ENCODE measurements around the gene RALB. TPM values are rescaled to one million over a fixed set of nuclear protein-coding genes. Genes with fewer than 3 reads are reported as not detected.

Gene RALB
- total and polyA plus RNA-seq, 2 of the 8 experiments (the other 6 are each of a cell fraction or from before 2014, with no cell fraction given): 12.0 to 16.6 TPM

DNA sequence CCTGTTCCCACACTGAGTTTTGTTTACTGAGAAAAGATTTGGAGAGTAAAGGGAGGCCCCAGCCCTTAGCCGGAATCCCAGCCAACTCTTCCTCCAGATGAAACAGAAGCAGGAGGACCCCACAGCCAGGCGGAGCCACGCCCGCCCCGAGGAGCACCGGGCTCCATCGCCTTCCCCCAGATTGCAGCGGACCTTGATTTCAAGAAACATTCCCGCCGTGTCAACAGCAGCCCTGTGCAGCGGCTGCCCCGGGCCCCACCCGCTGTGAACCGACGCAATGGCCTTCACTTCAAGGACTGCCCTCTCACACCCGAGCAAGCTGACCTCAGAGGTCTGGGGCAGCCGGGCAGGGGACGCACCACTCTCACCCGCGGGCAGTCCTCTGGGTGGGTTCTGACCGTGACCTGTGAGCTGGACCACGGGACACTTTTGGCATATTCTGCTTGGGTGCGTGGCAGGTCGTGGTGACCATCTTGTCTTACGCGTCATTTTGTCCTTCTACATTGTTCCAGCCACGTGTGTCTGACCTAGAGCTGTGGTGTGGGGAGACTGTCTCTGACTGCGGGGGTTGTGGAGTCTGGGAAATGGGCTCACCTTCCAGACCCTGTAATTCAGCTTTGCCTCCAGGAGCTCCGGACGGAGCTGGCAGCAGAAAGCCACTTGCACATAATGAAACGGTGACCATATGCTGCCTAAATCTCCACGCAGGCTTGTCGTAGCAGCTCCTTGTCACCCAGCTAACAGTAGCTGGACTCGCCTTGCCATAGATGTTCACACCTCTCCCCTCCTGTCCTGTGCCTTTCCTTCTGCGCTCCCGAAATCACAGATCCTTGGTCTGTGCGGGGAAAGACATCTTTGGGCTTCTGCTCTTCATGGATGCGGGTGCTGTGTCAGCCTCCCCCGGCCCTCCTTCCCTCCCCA, 61.3 kb downstream of the RALB start (continued):
- TF ChIP-seq POU5F1 (IDR thresholded peaks at IDR 0.05; ENCODE audit: low read depth, low read length) (no peak), NANOG (IDR thresholded peaks at IDR 0.05; ENCODE audit: insufficient read depth, low read depth, low read length, poor library complexity, severe bottlenecking) (no peak), POLR2A (IDR thresholded peaks at IDR 0.05; ENCODE audit: control extremely low read depth in 1 of 2, low read depth in 2 of 2, low read length in 2 of 2) (no peak)
